GM12878 (cell line): ENCODE results near the gene FCRLA. TPM values are rescaled to one million over a fixed set of nuclear protein-coding genes. Genes with fewer than 3 reads are reported as not detected.

Experiments
- BCL11A ChIP-seq: IDR thresholded peaks from 2 replicates; pipeline ENCODE4 v1.6.1; 2011; ENCODE audit warnings: low read depth, low read length
- BRCA1 ChIP-seq: IDR thresholded peaks from 2 replicates; pipeline ENCODE4 v1.6.1; 2011; ENCODE audit warnings: low read depth, low read length, improper control_type of control experiment
- CREB1 ChIP-seq: IDR thresholded peaks from 2 replicates; pipeline ENCODE4 v1.6.1; 2012; ENCODE audit warnings: low read depth, mild to moderate bottlenecking, inconsistent platforms
- DPF2 ChIP-seq: fragments of 450-650 bp; IDR thresholded peaks from 2 replicates; pipeline ENCODE4 v1.6.1; 2017; ENCODE audit warnings: mild to moderate bottlenecking
- EED ChIP-seq: sonication (generic); IDR thresholded peaks from 2 replicates; pipeline ENCODE4 v1.6.1; 2016; ENCODE audit warnings: antibody characterized with exemption, low read depth
- ESRRA ChIP-seq: IDR thresholded peaks from 2 replicates; pipeline ENCODE4 v1.6.1; 2012; ENCODE audit warnings: mild to moderate bottlenecking, low read length, improper control_type of control experiment
- FOS ChIP-seq: IDR thresholded peaks from 3 replicates; pipeline ENCODE4 v1.6.1; 2011; ENCODE audit warnings: borderline replicate concordance; ENCODE audit not compliant: insufficient read length; ENCODE audit errors: extremely low read depth
- JUNB ChIP-seq: IDR thresholded peaks from 2 replicates; pipeline ENCODE4 v1.6.1; 2016; ENCODE audit warnings: antibody characterized with exemption, mild to moderate bottlenecking
- MYB ChIP-seq: fragments of 150-350 bp; IDR thresholded peaks from 2 replicates; pipeline ENCODE4 v1.6.1; 2014; ENCODE audit warnings: mild to moderate bottlenecking, low read depth, low read length, borderline replicate concordance
- NFXL1 ChIP-seq: fragments of 450-650 bp; IDR thresholded peaks from 2 replicates; pipeline ENCODE4 v1.6.1; 2017; ENCODE audit warnings: antibody characterized with exemption, mild to moderate bottlenecking, borderline replicate concordance
- NFYA ChIP-seq: IDR thresholded peaks from 2 replicates; pipeline ENCODE4 v1.6.1; 2011; ENCODE audit warnings: low read depth, mild to moderate bottlenecking, low read length, improper control_type of control experiment, borderline replicate concordance
- PAX5 ChIP-seq: IDR thresholded peaks from 2 replicates; pipeline ENCODE4 v1.6.1; 2011; ENCODE audit warnings: low read depth, low read length, borderline replicate concordance
- PML ChIP-seq: IDR thresholded peaks from 2 replicates; pipeline ENCODE4 v1.6.1; 2012; ENCODE audit warnings: low read length, inconsistent platforms
- RUNX3 ChIP-seq: IDR thresholded peaks from 2 replicates; pipeline ENCODE4 v1.6.1; 2012; ENCODE audit warnings: low read length, inconsistent platforms
- SIN3A ChIP-seq: IDR thresholded peaks from 2 replicates; pipeline ENCODE4 v1.6.1; 2012; ENCODE audit warnings: low read depth, low read length, improper control_type of control experiment
- SP1 ChIP-seq: IDR thresholded peaks from one replicate; pipeline ENCODE4 v1.6.1; 2011; ENCODE audit warnings: low read depth, low read length
- STAT1 ChIP-seq: fragments of 450-650 bp; conservative IDR thresholded peaks from 2 replicates; pipeline ENCODE4 v1.6.1; 2014; ENCODE audit warnings: antibody characterized with exemption, mild to moderate bottlenecking
- SUZ12 ChIP-seq: fragments of 200-600 bp; sonication (generic); IDR thresholded peaks from one replicate; pipeline ENCODE4 v1.6.1; 2018; ENCODE audit warnings: antibody characterized with exemption, mild to moderate bottlenecking; ENCODE audit not compliant: unreplicated experiment
- YBX1 ChIP-seq: fragments of 450-650 bp; IDR thresholded peaks from 2 replicates; pipeline ENCODE4 v1.6.1; 2016; ENCODE audit warnings: antibody characterized with exemption
- ZNF24 ChIP-seq: fragments of 450-650 bp; IDR thresholded peaks from 2 replicates; pipeline ENCODE4 v1.6.1; 2017; ENCODE audit warnings: antibody characterized with exemption, mild to moderate bottlenecking
- ZNF274 ChIP-seq: IDR thresholded peaks from one replicate; pipeline ENCODE4 v1.8.0; 2011; ENCODE audit not compliant: insufficient read length, insufficient read depth
- polyA plus RNA-seq, 11 experiments: library from polyadenylated mRNA; depleted of rRNA in 4 of 11; unstranded in 6 of 11; stranded (reverse) in 5 of 11; fragments of >200 nt; fragmentation: Nextera tagmentation in 4 of 11; fragmentation: Illumina TruSeq in 1 of 11; extraction: Ambion mirVana in 4 of 11; extraction: Trizol in 1 of 11; gene quantifications; 1 replicate in 1 of 11; 2 replicates in 10 of 11; pipeline versions ENCODE4 v1.2.1 to v1.2.3, GENCODE V29; 2011 to 2016; ENCODE audit warnings: inconsistent platforms in 2 of 11, missing spikeins in 2 of 11, low read depth in 1 of 11
- total RNA-seq, 4 experiments: library from RNA; depleted of rRNA in 3 of 4; stranded (reverse); fragments of >200 nt in 3 of 4; fragmentation: Illumina TruSeq in 1 of 4; extraction: Trizol in 1 of 4; gene quantifications; 2 replicates each; pipeline versions ENCODE4 v1.2.1 to v1.2.3, GENCODE V29; 2013 to 2021
- TF ChIP-seq, protein P1 (sequence below): fragments of 450-650 bp; IDR thresholded peaks from 2 replicates; pipeline ENCODE4 v1.6.1; 2017; ENCODE audit warnings: mild to moderate bottlenecking, moderate library complexity
- TF ChIP-seq, protein P2 (sequence below), 3 experiments: IDR thresholded peaks in 2 of 3; conservative IDR thresholded peaks in 1 of 3; 2 replicates each; pipeline ENCODE4 v1.5.1; 2011; ENCODE audit warnings: low read depth in 3 of 3, low read length in 3 of 3, mild to moderate bottlenecking in 3 of 3, control low read depth in 2 of 3, moderate library complexity in 2 of 3, inconsistent platforms in 1 of 3, mixed read lengths in 1 of 3; ENCODE audit not compliant: control insufficient read depth in 2 of 3, insufficient read depth in 1 of 3; ENCODE audit errors: extremely low read depth in 1 of 3
- TF ChIP-seq, protein P3 (sequence below): IDR thresholded peaks from 2 replicates; pipeline ENCODE4 v1.6.1; 2012; ENCODE audit warnings: low read length, inconsistent platforms
- TF ChIP-seq, protein P4 (sequence below): IDR thresholded peaks from 2 replicates; pipeline ENCODE4 v1.6.1; 2011; ENCODE audit warnings: borderline replicate concordance, low read depth, mild to moderate bottlenecking, moderate library complexity, mixed read lengths, low read length; ENCODE audit not compliant: insufficient read depth; ENCODE audit errors: extremely low read length

FCRLA gene
- total and polyA plus RNA-seq, 10 of the 15 experiments (the other 5 are each of a cell fraction or from before 2014, with no cell fraction given): 130 to 714 (median 374) TPM

DNA sequence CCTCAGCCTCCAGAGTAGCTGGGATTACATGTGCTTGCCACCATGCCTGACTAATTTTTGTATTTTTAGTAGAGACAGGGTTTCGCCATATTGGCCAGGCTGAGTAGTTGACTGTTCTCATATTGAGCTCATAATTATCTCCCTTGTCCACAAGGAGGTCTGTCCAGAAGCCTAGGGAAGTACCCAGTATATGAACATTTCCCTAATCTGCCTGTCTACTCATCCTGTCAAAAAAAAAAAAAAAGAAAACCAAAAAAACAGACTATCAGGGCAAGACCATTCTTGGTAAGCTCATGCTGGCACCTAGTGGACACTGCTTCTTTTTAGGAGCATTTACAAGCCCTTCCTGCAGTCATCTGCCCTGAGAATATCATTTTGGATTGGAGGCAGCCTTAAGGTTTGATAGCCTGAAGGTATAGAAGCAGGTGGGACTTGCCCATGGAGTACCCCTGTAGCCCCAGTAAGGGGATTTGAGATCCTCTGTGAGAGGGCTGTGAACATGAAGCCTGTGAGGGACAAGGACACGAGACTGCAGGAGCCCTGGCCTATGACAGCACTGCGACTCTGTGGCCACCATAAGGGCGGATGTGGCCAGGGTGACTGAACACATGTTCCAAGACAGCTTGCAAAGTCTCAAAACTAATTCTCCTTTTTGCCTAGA lies 31.7 kb downstream of the FCRLA start (continued):
- TF ChIP-seq, protein P1, sequence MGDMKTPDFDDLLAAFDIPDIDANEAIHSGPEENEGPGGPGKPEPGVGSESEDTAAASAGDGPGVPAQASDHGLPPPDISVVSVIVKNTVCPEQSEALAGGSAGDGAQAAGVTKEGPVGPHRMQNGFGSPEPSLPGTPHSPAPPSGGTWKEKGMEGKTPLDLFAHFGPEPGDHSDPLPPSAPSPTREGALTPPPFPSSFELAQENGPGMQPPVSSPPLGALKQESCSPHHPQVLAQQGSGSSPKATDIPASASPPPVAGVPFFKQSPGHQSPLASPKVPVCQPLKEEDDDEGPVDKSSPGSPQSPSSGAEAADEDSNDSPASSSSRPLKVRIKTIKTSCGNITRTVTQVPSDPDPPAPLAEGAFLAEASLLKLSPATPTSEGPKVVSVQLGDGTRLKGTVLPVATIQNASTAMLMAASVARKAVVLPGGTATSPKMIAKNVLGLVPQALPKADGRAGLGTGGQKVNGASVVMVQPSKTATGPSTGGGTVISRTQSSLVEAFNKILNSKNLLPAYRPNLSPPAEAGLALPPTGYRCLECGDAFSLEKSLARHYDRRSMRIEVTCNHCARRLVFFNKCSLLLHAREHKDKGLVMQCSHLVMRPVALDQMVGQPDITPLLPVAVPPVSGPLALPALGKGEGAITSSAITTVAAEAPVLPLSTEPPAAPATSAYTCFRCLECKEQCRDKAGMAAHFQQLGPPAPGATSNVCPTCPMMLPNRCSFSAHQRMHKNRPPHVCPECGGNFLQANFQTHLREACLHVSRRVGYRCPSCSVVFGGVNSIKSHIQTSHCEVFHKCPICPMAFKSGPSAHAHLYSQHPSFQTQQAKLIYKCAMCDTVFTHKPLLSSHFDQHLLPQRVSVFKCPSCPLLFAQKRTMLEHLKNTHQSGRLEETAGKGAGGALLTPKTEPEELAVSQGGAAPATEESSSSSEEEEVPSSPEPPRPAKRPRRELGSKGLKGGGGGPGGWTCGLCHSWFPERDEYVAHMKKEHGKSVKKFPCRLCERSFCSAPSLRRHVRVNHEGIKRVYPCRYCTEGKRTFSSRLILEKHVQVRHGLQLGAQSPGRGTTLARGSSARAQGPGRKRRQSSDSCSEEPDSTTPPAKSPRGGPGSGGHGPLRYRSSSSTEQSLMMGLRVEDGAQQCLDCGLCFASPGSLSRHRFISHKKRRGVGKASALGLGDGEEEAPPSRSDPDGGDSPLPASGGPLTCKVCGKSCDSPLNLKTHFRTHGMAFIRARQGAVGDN: peak; percentile 94
- no peak for TF ChIP-seq FOS
- TF ChIP-seq ESRRA: no peak
- TF ChIP-seq ZNF274: no peak
- no peak for TF ChIP-seq YBX1
- no peak for TF ChIP-seq ZNF24
- TF ChIP-seq RUNX3: peak; percentile 87
- no peak for TF ChIP-seq SUZ12
- TF ChIP-seq NFXL1: no peak
- TF ChIP-seq BRCA1: no peak
- TF ChIP-seq NFYA: no peak
- no peak for TF ChIP-seq STAT1
- TF ChIP-seq, protein P2, sequence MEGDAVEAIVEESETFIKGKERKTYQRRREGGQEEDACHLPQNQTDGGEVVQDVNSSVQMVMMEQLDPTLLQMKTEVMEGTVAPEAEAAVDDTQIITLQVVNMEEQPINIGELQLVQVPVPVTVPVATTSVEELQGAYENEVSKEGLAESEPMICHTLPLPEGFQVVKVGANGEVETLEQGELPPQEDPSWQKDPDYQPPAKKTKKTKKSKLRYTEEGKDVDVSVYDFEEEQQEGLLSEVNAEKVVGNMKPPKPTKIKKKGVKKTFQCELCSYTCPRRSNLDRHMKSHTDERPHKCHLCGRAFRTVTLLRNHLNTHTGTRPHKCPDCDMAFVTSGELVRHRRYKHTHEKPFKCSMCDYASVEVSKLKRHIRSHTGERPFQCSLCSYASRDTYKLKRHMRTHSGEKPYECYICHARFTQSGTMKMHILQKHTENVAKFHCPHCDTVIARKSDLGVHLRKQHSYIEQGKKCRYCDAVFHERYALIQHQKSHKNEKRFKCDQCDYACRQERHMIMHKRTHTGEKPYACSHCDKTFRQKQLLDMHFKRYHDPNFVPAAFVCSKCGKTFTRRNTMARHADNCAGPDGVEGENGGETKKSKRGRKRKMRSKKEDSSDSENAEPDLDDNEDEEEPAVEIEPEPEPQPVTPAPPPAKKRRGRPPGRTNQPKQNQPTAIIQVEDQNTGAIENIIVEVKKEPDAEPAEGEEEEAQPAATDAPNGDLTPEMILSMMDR (IDR thresholded peaks at IDR 0.05 in 2 of 3, conservative IDR thresholded peaks at IDR 0.05 in 1 of 3; ENCODE audit: control insufficient read depth in 2 of 3, extremely low read depth in 1 of 3, insufficient read depth in 1 of 3, low read depth in 3 of 3, low read length in 3 of 3): peak; percentile 57 to 83 (median 78)
- TF ChIP-seq MYB: no peak
- TF ChIP-seq PML: no peak; the same call in 1 of the 2 replicates
- no peak for TF ChIP-seq SIN3A
- TF ChIP-seq EED: no peak
- TF ChIP-seq, protein P3, sequence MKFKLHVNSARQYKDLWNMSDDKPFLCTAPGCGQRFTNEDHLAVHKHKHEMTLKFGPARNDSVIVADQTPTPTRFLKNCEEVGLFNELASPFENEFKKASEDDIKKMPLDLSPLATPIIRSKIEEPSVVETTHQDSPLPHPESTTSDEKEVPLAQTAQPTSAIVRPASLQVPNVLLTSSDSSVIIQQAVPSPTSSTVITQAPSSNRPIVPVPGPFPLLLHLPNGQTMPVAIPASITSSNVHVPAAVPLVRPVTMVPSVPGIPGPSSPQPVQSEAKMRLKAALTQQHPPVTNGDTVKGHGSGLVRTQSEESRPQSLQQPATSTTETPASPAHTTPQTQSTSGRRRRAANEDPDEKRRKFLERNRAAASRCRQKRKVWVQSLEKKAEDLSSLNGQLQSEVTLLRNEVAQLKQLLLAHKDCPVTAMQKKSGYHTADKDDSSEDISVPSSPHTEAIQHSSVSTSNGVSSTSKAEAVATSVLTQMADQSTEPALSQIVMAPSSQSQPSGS: no peak
- no peak; the same call in 1 of the 2 replicates for TF ChIP-seq BCL11A
- TF ChIP-seq JUNB: no peak; the same call in 1 of the 2 replicates
- no peak; the same call in 1 of the 2 replicates for TF ChIP-seq CREB1
- no peak for TF ChIP-seq PAX5
- no peak for TF ChIP-seq SP1
- peak; percentile 58; the same call in 1 of the 2 replicates for TF ChIP-seq DPF2
- TF ChIP-seq, protein P4, sequence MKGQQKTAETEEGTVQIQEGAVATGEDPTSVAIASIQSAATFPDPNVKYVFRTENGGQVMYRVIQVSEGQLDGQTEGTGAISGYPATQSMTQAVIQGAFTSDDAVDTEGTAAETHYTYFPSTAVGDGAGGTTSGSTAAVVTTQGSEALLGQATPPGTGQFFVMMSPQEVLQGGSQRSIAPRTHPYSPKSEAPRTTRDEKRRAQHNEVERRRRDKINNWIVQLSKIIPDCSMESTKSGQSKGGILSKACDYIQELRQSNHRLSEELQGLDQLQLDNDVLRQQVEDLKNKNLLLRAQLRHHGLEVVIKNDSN: no peak
